Measurements from ENCODE around the gene SH3PXD2A. TPM values are rescaled to one million over a fixed set of nuclear protein-coding genes. Genes with fewer than 3 reads are reported as not detected.

The SH3PXD2A gene
- total RNA-seq, 1 experiment from 2014 or later = 1.2 TPM

GRCh38 chr10:103812432-103812831 is 42.9 kb downstream of the SH3PXD2A start:
- no peak for DNase-seq (ENCODE audit: low spot score)

- DNase-seq (ENCODE audit: low spot score) = no peak
Measured at GRCh38 chr10:103812004-103812403, 43.4 kb downstream of the SH3PXD2A start.

DNA sequence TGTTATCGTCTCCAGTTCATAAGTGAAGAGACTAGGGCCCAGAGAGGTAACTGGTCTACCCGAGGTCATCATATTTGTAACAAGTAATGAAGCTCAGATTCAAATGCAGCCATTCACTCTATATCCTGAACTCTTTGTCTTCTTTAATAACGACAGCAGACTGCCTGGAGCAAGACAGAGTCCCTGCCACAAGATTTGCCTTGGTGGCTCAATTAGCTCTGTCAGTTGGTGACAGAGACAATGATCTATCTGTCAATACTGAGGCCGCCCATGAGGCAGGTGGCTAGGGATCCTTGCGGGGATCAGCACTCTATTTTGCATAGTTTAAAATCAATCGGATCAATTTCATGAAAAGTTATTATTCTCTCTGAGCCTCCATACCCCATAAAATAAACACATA is 43.9 kb downstream of the SH3PXD2A start:
- DNase-seq (ENCODE audit: low spot score) = no peak

- DNase-seq (ENCODE audit: low spot score) = no peak
Measured at GRCh38 chr10:103808780-103809179, 46.6 kb downstream of the SH3PXD2A start.

- DNase-seq (ENCODE audit: low spot score) = no peak
Measured at GRCh38 chr10:103807996-103808395, 47.4 kb downstream of the SH3PXD2A start.

DNA sequence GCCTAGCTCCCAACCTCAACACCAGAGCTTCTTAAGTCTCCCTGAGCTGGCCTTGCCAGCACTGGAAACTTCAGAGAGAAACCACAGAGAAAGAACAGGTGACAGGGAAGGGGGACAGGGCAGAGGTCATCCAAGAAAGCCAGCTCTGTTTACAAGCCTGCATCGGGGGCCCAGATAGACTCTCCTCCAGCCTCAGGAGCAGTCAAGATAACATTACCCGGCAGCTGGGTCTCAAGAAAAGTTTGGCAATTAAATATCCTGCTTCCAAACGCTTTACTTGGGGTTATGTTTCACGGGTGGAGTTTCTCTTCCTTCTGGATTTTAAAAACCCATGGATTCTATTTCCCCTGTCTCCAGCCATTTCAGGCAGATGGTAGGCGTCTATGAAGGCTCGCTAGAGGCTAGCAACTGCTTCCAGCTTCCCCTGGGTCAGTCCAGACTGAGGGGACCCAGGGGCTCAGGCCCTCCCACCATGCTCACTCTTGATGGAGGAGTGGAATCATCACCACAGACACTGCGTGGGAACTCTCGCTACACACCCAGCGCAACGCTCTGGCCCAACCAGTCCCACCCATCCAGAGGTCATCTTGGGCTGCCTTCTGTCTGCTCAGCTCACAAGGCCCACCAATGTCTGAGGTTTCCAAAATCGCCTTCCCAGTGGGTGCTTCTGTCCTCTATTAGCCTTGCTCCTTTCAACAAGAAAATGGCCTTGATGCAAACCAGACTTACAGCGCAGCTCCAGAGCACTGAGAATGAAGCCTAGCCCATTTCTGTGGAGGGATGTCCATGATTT is 48.8 kb downstream of the SH3PXD2A start:
- no peak for DNase-seq (ENCODE audit: low spot score)

GRCh38 chr10:103805781-103806180 is 49.6 kb downstream of the SH3PXD2A start:
- DNase-seq (ENCODE audit: low spot score) = no peak

GRCh38 chr10:103804871-103805270 is 50.5 kb downstream of the SH3PXD2A start:
- no peak for DNase-seq (ENCODE audit: low spot score)

- no peak for DNase-seq (ENCODE audit: low spot score)
Measured at GRCh38 chr10:103803941-103804340, 51.4 kb downstream of the SH3PXD2A start.

DNA sequence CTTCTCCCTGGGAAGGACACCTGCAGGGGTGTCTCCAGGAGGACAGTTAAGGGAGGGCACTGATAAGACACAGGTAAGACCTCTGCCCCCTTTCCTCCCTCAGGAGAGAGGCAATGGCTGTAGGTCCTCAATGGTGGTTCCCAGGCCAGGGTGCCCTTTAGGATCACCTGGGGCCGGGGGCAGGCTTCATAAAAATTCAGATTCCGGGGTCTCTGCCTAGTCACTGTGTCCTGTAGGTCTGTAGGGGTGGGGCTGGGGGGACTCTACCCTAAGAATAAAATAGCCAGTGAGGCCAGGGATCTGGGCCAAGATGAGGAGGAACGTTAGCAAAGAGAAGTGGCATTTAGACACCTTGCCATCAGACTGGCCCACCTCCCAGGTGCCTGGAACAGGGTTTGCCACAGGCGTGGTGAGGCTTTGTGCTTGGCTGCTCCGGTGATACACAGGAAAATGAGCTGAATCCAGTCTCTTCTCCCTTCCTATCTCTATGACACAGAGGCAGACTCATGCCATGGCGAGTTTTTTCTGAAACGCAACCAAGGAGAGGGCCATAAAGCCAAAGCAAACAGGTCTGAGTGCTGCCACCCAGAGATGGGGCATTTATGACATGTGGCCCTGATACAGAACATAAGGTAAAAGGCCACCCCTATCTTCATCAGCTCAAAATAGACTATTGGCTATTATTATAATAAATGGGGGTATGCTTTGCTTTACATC is 52.6 kb downstream of the SH3PXD2A start:
- DNase-seq (ENCODE audit: low spot score) = no peak

- no peak for DNase-seq (ENCODE audit: low spot score)
Measured at GRCh38 chr10:103802081-103802480, 53.3 kb downstream of the SH3PXD2A start.

DNA sequence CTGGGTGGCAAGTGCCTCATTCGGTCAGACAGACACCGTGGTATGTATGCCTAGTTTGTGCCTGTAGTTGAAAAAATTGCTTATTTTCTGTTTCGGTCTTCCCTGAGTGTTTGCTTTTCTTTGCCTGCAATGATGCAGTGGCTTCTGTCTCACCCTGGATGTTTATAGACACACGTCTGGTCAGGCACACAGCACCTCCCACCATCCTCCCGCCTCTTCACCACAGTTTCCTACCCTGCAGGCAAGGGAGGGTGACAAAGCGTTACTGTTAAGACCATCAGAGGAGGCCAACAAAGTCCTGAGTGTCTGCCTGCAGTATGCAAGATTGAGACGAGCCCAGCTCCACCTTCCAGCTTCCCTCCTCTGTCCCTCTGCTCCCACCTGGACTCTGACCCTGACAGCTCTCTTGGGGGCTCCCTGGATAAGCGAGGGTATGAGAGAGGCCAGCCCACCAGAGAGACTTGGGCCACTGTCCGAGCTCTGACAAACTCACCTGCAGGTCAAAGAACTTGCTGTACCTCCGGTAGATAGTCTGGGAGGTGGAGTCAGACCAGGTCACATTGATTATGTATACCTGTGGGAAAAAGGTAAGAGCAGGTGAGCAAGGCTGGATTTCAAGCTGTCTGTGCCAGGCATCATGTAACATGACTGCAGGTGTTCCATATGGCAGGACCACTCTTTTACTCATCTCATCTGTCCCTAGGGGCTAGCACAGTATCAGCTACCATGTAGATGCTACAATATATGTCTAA is 54.4 kb downstream of the SH3PXD2A start:
- peak; percentile 91 for DNase-seq (ENCODE audit: low spot score)

DNA sequence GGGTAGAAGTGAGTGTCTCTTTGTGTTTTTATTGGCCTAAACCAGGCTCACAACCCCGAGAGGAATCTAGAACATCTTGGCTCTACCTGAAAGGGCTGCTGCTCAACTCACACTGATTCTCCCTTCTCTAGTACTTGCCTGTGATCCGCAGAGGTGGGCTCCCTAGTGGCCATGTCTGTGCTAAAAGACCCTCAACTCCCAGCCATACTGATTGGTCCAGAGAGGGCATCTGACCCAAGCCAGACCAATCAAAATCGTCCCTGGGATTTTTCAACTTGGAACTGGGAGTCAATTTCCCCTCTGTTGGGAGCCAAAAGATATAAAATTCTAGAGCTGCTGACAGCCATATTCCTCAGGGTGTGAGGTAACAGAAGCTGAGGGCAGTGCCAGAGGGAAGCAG is 55.3 kb downstream of the SH3PXD2A start:
- no peak for DNase-seq (ENCODE audit: low spot score)

- no peak for DNase-seq (ENCODE audit: low spot score)
Measured at GRCh38 chr10:103799341-103799740, 56.0 kb downstream of the SH3PXD2A start.

DNA sequence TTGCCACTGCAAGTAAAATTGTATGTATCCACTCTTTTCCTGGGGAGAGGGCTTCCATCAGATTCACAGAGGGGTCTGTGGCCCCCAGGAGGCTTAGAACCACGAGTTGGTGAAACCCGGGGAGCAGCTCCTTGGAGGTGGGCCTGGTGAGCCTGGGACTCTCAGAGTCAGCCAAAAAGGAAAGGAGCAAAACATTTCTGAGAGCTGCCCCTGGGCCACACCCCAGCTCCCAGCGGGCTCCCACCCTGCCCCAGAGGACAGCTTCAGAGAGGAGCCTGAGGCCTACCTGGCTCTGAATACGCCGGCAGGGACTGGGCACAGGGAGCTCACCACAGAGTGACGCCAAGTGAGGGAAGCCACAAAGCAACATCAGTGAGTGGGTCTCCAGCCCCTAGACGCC is 56.9 kb downstream of the SH3PXD2A start:
- DNase-seq (ENCODE audit: low spot score) = no peak

GRCh38 chr10:103797857-103798256 is 57.5 kb downstream of the SH3PXD2A start:
- no peak for DNase-seq (ENCODE audit: low spot score)

GRCh38 chr10:103795634-103796270 is 59.6 kb downstream of the SH3PXD2A start:
- DNase-seq (ENCODE audit: low spot score) = no peak

- no peak for DNase-seq (ENCODE audit: low spot score)
Measured at GRCh38 chr10:103794996-103795395, 60.4 kb downstream of the SH3PXD2A start.

DNA sequence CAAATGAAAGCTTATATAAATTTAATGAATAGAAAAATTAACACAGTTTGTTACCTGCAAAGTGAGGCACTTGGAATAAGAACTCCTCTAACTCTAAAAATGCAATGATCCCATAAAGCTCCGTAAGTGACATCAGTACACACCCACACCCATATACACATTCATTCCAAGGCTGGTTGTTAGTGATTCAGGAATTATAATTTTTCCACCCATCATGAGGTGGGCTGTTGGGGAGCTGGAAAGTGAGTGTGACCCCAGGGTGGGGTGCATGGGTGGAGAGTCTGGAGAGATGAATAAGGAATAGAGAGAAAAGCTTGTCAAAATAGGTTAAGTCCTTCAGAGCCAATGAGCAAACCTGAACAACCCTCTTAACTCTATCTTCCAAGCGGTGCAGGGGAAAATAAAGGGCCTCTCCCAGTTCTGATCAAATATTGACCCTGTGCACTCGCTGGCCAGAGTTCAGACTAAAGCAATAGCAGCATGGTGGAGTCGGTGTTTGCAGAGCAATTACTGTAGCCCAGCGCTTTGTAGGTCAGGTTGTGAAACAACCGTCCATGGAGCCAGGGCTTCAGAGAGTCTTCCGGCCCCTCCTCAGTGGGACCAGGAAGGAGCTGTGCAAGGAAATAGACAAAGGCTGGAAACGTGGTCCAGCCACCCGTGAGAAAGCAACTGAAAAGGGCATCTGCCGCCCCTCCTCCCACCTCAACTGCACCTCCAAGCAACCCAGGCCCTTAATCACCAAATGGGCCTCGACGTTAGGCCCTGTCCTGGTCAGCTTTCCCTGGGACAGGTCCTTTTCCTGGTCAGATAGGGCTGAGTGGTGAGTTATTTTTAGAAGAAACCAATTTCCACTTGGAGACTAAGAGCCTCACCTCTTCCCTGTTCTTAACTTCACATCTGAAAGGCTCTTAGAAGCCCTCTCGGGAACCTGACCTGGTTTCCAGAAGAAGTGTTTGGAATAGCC is 61.2 kb downstream of the SH3PXD2A start:
- no peak for DNase-seq (ENCODE audit: low spot score)

GRCh38 chr10:103793429-103793828 is 61.9 kb downstream of the SH3PXD2A start:
- DNase-seq (ENCODE audit: low spot score) = no peak

GRCh38 chr10:103792547-103792946 is 62.8 kb downstream of the SH3PXD2A start:
- DNase-seq (ENCODE audit: low spot score) = no peak

Measured in H4 (cell line).